Stimulated activated naive CD4-positive, alpha-beta T cell (primary cell): ENCODE measurements around the gene PSMB2.
A peak's percentile ranks its signal among the peaks of the same experiment; 100 is the strongest.

Source experiments
- DNase-seq, 6 experiments: peaks; one replicate each; lab custom pipeline; 2025; lab: John Stamatoyannopoulos, UW

The PSMB2 gene

GRCh38 chr1:35556484-35557117 lies 84.7 kb downstream of the PSMB2 start:
- peak in 1 of 6 experiments; percentile 36 for DNase-seq

GRCh38 chr1:35555601-35556477 lies 85.5 kb downstream of the PSMB2 start:
- DNase-seq, result no peak

- DNase-seq, result no peak
Measured at GRCh38 chr1:35555212-35555584, 86.1 kb downstream of the PSMB2 start.

GRCh38 chr1:35554266-35555211 lies 86.8 kb downstream of the PSMB2 start:
- no peak for DNase-seq

DNA sequence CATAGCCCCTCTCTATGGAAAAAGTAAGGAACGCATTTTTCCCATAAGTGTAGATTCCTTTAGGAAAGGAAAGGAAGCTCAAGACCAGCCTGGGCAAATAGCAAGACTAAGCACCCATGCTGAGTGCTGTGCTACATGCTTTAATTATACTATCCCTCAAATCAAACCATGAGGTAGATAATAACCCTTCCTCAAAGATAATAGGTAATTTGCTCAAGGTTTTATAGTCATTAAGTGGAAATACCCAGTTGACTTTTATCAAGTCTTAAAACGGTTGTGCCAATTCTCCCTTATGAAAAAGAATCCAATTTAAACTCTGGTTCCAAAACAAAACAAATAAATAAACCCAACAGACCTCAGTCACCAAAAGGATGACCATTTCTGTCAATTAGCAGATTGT lies 87.5 kb downstream of the PSMB2 start:
- no peak for DNase-seq
